ENCODE data around the gene POLR1B.
"Not testable (repeated sequence)": the region's sequence is repeated elsewhere in the genome, so short reads cannot be mapped to it uniquely, and the experiment has no call there.

DNA sequence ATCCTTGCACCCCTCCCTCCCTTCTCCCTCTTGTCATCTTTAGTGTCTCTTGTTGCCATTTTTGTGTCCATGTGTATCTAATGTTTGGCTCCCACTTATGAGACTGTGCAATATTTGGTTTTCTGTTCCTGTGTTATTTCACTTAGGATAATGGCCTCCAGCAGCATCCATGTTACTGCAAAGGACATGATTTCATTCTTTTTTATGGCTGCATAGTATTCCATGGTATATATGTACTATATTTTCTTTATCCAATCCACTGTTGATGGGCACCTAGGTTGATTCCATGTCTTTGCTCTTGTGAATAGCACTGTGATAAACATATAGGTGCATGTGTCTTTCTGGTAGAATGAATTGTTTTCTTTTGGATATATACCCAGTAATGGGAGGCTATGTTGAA, 5.6 kb upstream of the POLR1B start:
- TF ChIP-seq, protein P1, sequence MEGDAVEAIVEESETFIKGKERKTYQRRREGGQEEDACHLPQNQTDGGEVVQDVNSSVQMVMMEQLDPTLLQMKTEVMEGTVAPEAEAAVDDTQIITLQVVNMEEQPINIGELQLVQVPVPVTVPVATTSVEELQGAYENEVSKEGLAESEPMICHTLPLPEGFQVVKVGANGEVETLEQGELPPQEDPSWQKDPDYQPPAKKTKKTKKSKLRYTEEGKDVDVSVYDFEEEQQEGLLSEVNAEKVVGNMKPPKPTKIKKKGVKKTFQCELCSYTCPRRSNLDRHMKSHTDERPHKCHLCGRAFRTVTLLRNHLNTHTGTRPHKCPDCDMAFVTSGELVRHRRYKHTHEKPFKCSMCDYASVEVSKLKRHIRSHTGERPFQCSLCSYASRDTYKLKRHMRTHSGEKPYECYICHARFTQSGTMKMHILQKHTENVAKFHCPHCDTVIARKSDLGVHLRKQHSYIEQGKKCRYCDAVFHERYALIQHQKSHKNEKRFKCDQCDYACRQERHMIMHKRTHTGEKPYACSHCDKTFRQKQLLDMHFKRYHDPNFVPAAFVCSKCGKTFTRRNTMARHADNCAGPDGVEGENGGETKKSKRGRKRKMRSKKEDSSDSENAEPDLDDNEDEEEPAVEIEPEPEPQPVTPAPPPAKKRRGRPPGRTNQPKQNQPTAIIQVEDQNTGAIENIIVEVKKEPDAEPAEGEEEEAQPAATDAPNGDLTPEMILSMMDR (IDR thresholded peaks at IDR 0.05; ENCODE audit: insufficient read depth, low read length, poor library complexity, severe bottlenecking), result not testable (repeated sequence)
- TF ChIP-seq EZH2phosphoT487 (conservative IDR thresholded peaks at IDR 0.05; ENCODE audit: low read length), result not testable (repeated sequence)
